Measurements from ENCODE around the gene CERK.

DNA sequence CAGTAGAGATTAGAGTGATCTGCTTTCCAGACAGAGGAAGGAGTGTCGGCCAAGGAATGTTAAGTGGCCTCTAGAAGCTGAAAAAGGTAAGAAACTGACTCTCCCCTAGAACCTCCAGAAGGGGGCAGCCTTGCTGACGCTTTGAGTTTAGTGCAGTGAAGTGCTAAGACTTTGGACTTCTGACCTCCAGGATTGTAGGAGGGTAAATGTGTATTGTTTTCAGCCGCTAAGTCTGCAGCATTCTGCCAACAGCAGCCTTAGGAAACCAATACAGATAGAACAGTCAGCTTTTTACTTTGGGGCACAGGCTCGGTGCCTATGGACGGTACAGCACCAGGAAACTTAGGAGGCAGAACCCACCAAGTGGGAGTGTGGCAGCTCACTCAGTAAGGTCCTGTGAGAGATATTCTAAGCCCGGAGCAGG, 20.8 kb upstream of the CERK start:
- TF ChIP-seq, protein P1, sequence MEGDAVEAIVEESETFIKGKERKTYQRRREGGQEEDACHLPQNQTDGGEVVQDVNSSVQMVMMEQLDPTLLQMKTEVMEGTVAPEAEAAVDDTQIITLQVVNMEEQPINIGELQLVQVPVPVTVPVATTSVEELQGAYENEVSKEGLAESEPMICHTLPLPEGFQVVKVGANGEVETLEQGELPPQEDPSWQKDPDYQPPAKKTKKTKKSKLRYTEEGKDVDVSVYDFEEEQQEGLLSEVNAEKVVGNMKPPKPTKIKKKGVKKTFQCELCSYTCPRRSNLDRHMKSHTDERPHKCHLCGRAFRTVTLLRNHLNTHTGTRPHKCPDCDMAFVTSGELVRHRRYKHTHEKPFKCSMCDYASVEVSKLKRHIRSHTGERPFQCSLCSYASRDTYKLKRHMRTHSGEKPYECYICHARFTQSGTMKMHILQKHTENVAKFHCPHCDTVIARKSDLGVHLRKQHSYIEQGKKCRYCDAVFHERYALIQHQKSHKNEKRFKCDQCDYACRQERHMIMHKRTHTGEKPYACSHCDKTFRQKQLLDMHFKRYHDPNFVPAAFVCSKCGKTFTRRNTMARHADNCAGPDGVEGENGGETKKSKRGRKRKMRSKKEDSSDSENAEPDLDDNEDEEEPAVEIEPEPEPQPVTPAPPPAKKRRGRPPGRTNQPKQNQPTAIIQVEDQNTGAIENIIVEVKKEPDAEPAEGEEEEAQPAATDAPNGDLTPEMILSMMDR (IDR thresholded peaks at IDR 0.05), result peak; percentile 57 to 81 (median 72)
- TF ChIP-seq POLR2A (IDR thresholded peaks at IDR 0.05), result no peak

Measured in heart left ventricle (tissue), 13 donors.